HG02884 (cell line): ENCODE results near the gene CENPA.
"Not testable (repeated sequence)": the region's sequence is repeated elsewhere in the genome, so short reads cannot be mapped to it uniquely, and the experiment has no call there.

Experiments
- ATAC-seq: cut with Tn5 transposase; IDR thresholded peaks from one replicate; pipeline ENCODE4 v1.9.1; 2021; ENCODE audit warnings: mild to moderate bottlenecking, moderate library complexity; ENCODE audit not compliant: unreplicated experiment

Gene CENPA

GRCh38 chr2:26785431-26786206 lies at the start of gene CENPA:
CENPA (plus strand) TSS chr2:26786056; CDS start chr2:26786197, 141 bp downstream.
- peak; percentile 98 for ATAC-seq

- ATAC-seq: no peak
These were observed 48.6 kb upstream of the CENPA start for GRCh38 chr2:26737221-26737620.

GRCh38 chr2:26738481-26738880 lies 47.4 kb upstream of the CENPA start:
- ATAC-seq: no peak

- no peak for ATAC-seq
These were observed 46.3 kb upstream of the CENPA start for GRCh38 chr2:26739514-26739913.

GRCh38 chr2:26740346-26740745 lies 45.5 kb upstream of the CENPA start:
- no peak for ATAC-seq

GRCh38 chr2:26740890-26741302 lies 45.0 kb upstream of the CENPA start:
- no peak for ATAC-seq

- ATAC-seq: no peak
These were observed 43.6 kb upstream of the CENPA start for GRCh38 chr2:26742048-26742770.

- no peak for ATAC-seq
These were observed 42.0 kb upstream of the CENPA start for GRCh38 chr2:26743852-26744251.

- no peak for ATAC-seq
These were observed 40.9 kb upstream of the CENPA start for GRCh38 chr2:26744953-26745352.

- no peak for ATAC-seq
These were observed 40.1 kb upstream of the CENPA start for GRCh38 chr2:26745609-26746327.

- no peak for ATAC-seq
These were observed 38.9 kb upstream of the CENPA start for GRCh38 chr2:26746934-26747333.

- ATAC-seq: not testable (repeated sequence)
These were observed 36.0 kb upstream of the CENPA start for GRCh38 chr2:26749787-26750420.

GRCh38 chr2:26750467-26750866 lies 35.4 kb upstream of the CENPA start:
- not testable (repeated sequence) for ATAC-seq

- no peak for ATAC-seq
These were observed 33.2 kb upstream of the CENPA start for GRCh38 chr2:26752656-26753055.

- ATAC-seq: no peak
These were observed 31.3 kb upstream of the CENPA start for GRCh38 chr2:26754539-26754938.

GRCh38 chr2:26754972-26755670 lies 30.7 kb upstream of the CENPA start:
- ATAC-seq: no peak

- no peak for ATAC-seq
These were observed 29.5 kb upstream of the CENPA start for GRCh38 chr2:26756337-26756736.

- no peak for ATAC-seq
These were observed 27.7 kb upstream of the CENPA start for GRCh38 chr2:26757873-26758789.

GRCh38 chr2:26758790-26759321 lies 27.0 kb upstream of the CENPA start:
- ATAC-seq: no peak
